Measurements from ENCODE around the gene OSBP2.
"Not testable (repeated sequence)": the region's sequence is repeated elsewhere in the genome, so short reads cannot be mapped to it uniquely, and the experiment has no call there.

Gene OSBP2

DNA sequence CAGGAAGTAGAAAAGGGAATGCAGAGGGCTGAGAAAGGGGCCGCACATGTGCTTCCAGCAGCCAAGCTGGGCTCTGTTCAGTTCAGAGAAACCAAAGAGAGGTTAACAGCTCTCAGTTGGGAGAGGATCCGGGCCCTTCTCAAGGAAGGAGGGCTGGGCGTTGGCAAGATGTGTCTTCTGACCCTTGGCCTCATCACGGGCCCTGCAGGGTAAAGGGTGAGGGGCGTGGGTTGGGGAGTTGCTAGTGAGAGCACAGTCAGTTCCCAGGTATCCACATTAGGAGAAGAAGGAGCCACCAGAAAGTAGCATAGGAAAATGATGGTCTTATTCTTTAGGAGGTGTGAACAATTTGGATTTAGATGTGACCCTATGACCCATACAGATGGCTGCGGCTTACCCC lies 73.0 kb downstream of the OSBP2 start:
- Histone ChIP-seq H3K9ac (no peak overlapping the region), H3K9me3 (ENCODE audit: control insufficient read depth, low read length) (no peaks in the 10 kb centered on the region), H3K27me3 (ENCODE audit: control insufficient read depth, insufficient read depth, low read length) (no peaks in the 10 kb centered on the region), H3K27ac (no peak overlapping the region), H3K4me3 (ENCODE audit: low read depth, low read length) (no peak overlapping the region), H3K36me3 (ENCODE audit: control insufficient read depth, insufficient read depth, low read length) (no peaks in the 10 kb centered on the region), H2AFZ (no peak overlapping the region), H3K4me2 (ENCODE audit: low read length) (no peak overlapping the region), H3K4me1 (no peaks in the 10 kb centered on the region), H3K79me2 (no peaks in the 10 kb centered on the region)
- TF ChIP-seq, protein P1, sequence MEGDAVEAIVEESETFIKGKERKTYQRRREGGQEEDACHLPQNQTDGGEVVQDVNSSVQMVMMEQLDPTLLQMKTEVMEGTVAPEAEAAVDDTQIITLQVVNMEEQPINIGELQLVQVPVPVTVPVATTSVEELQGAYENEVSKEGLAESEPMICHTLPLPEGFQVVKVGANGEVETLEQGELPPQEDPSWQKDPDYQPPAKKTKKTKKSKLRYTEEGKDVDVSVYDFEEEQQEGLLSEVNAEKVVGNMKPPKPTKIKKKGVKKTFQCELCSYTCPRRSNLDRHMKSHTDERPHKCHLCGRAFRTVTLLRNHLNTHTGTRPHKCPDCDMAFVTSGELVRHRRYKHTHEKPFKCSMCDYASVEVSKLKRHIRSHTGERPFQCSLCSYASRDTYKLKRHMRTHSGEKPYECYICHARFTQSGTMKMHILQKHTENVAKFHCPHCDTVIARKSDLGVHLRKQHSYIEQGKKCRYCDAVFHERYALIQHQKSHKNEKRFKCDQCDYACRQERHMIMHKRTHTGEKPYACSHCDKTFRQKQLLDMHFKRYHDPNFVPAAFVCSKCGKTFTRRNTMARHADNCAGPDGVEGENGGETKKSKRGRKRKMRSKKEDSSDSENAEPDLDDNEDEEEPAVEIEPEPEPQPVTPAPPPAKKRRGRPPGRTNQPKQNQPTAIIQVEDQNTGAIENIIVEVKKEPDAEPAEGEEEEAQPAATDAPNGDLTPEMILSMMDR (IDR thresholded peaks at IDR 0.05) = no peak

DNA sequence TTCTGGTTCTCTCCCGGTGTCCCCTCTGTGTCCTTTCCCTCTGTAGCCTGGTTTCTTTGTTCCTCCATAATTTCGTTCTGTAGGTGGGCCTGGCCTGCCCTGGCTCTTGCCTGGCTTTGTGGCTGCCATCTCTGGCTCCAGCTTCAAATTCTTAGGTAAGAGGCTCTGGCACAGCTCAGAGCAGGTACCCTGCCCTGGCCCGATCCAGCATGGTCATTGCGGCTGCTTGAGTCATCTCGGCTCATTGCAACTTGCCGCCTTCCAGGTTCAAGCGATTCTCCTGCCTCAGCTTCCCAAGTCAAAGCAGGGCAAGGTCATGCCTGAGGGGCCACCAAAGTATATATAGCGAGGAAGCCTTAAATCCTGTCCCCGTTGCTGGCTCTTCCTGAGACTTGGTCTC lies 76.0 kb downstream of the OSBP2 start:
- Histone ChIP-seq H2AFZ (no peak overlapping the region), H3K9me3 (ENCODE audit: control insufficient read depth, low read length) (no peaks in the 10 kb centered on the region), H3K4me3 (ENCODE audit: low read depth, low read length) (no peak overlapping the region)

DNA sequence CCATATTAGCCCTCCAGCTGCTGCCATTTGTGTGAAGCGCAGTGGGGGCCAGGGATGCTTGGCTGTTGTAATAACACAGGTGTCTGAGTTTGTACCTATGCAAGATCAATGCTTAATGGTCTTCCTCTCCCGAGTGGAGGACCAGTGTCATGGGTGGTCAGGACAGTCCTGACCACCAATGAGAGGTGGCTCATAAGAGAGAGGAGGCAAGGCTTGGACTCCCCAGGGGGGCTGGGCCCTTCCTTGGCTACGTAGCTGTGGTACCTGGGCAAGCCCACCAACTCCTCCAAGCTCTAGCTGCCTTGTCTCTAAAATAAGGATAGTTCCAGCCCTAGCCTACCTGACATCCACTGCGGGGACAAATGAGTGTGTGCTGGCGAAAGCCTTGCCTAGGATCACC lies 79.2 kb downstream of the OSBP2 start:
- Histone ChIP-seq H3K36me3 (ENCODE audit: control insufficient read depth, insufficient read depth, low read length) (no peaks in the 10 kb centered on the region), H3K27ac (no peak overlapping the region), H3K9me3 (ENCODE audit: control insufficient read depth, low read length) (no peaks in the 10 kb centered on the region), H3K79me2 (no peaks in the 10 kb centered on the region), H3K4me3 (ENCODE audit: low read depth, low read length) (no peak overlapping the region), H3K27me3 (ENCODE audit: control insufficient read depth, insufficient read depth, low read length) (no peaks in the 10 kb centered on the region), H3K9ac (no peak overlapping the region), H3K4me1 (no peaks in the 10 kb centered on the region), H3K4me2 (ENCODE audit: low read length) (no peak overlapping the region), H2AFZ (no peak overlapping the region)
- TF ChIP-seq, protein P1 (IDR thresholded peaks at IDR 0.05) = no peak

More for the DNA sequence above, 76.0 kb downstream of the OSBP2 start:
- H3K36me3 ChIP-seq (ENCODE audit: control insufficient read depth, insufficient read depth, low read length) = no peaks in the 10 kb centered on the region
- no peaks in the 10 kb centered on the region for H3K27me3 ChIP-seq (ENCODE audit: control insufficient read depth, insufficient read depth, low read length)
- H3K9ac ChIP-seq = no peak overlapping the region
- TF ChIP-seq, protein P1 (IDR thresholded peaks at IDR 0.05) = no peak
- H3K79me2 ChIP-seq = no peaks in the 10 kb centered on the region
- H3K27ac ChIP-seq = no peak overlapping the region
- H3K4me1 ChIP-seq = no peaks in the 10 kb centered on the region
- no peak overlapping the region for H3K4me2 ChIP-seq (ENCODE audit: low read length)

DNA sequence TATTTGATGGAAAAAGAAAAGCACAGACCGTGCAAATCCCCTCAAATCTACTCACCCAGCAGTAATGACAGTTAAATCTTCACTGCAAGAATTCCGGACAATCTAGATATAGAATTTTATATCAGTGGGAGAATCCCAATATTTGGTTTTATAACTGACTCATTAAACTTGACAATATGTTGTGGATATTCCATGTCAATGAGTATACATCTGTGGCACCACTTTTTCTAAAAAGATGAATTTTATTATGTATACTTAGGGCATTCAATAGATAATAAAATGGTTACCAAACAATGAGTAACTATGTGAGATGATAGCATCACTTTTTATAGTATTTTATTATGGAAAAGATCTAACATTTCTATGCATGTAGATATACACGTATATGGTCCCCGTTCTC lies 79.9 kb downstream of the OSBP2 start:
- Histone ChIP-seq H3K27ac (no peak overlapping the region), H3K4me1 (no peaks in the 10 kb centered on the region), H3K79me2 (no peaks in the 10 kb centered on the region), H2AFZ (no peak overlapping the region), H3K4me3 (ENCODE audit: low read depth, low read length) (no peak overlapping the region), H3K9ac (no peak overlapping the region), H3K27me3 (ENCODE audit: control insufficient read depth, insufficient read depth, low read length) (no peaks in the 10 kb centered on the region), H3K4me2 (ENCODE audit: low read length) (no peak overlapping the region), H3K9me3 (ENCODE audit: control insufficient read depth, low read length) (no peaks in the 10 kb centered on the region), H3K36me3 (ENCODE audit: control insufficient read depth, insufficient read depth, low read length) (no peaks in the 10 kb centered on the region)
- TF ChIP-seq, protein P1 (IDR thresholded peaks at IDR 0.05) = no peak

DNA sequence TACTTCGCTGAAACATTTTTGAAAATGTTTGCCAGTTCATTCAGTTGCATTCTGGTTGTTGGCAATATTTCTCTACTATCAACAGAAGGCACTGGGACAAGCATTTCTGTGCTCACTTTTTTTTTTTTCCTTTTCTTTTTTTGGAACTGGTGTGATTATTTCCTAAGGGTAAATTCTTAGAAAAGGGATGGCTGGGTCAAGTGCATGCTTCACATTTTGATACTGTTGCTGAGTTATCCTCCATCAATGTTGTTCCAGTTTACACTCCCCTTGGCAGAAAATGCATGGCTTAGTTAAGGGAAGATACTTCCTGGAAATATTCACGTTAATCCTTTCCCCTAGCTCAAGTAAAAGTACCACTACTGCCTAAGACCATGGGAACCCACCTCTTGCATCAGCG lies 81.8 kb downstream of the OSBP2 start:
- Histone ChIP-seq H3K4me3 (ENCODE audit: low read depth, low read length) (no peak overlapping the region), H3K4me1 (no peaks in the 10 kb centered on the region), H3K79me2 (no peaks in the 10 kb centered on the region), H2AFZ (no peak overlapping the region), H3K27ac (no peak overlapping the region), H3K27me3 (ENCODE audit: control insufficient read depth, insufficient read depth, low read length) (no peaks in the 10 kb centered on the region), H3K36me3 (ENCODE audit: control insufficient read depth, insufficient read depth, low read length) (no peaks in the 10 kb centered on the region), H3K9me3 (ENCODE audit: control insufficient read depth, low read length) (no peaks in the 10 kb centered on the region), H3K4me2 (ENCODE audit: low read length) (no peak overlapping the region), H3K9ac (no peak overlapping the region)
- TF ChIP-seq, protein P1 (IDR thresholded peaks at IDR 0.05) = no peak

DNA sequence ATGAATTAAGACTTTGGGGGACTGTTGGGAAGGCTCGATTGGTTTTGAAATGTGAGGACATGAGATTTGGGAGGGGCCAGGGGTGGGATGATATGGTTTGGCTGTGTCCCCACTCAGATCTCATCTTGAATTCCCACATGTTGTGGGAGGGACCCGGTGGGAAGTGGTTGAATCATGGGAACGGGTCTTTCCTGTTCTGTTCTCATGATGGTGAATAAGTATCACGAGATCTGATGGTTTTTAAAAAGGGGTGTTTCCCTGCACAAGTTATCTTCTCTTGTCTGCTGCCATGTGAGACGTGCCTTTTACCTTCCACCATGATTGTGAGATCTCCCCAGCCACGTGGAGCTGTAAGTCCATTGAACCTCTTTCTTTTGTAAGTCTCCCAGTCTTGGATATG lies 82.5 kb downstream of the OSBP2 start:
- not testable (repeated sequence) for H3K4me1 ChIP-seq; H3K36me3 ChIP-seq (ENCODE audit: control insufficient read depth, insufficient read depth, low read length); H3K79me2 ChIP-seq; H3K4me2 ChIP-seq (ENCODE audit: low read length); H3K9me3 ChIP-seq (ENCODE audit: control insufficient read depth, low read length); H2AFZ ChIP-seq; H3K27me3 ChIP-seq (ENCODE audit: control insufficient read depth, insufficient read depth, low read length); H3K4me3 ChIP-seq (ENCODE audit: low read depth, low read length); H3K27ac ChIP-seq; H3K9ac ChIP-seq
